ENCODE measurements around the gene RARRES2. TPM values are rescaled to one million over a fixed set of nuclear protein-coding genes. Genes with fewer than 3 reads are reported as not detected.

Gene RARRES2
- total and polyA plus RNA-seq, 8 donors, result 133 to 233 (median 172) TPM

DNA sequence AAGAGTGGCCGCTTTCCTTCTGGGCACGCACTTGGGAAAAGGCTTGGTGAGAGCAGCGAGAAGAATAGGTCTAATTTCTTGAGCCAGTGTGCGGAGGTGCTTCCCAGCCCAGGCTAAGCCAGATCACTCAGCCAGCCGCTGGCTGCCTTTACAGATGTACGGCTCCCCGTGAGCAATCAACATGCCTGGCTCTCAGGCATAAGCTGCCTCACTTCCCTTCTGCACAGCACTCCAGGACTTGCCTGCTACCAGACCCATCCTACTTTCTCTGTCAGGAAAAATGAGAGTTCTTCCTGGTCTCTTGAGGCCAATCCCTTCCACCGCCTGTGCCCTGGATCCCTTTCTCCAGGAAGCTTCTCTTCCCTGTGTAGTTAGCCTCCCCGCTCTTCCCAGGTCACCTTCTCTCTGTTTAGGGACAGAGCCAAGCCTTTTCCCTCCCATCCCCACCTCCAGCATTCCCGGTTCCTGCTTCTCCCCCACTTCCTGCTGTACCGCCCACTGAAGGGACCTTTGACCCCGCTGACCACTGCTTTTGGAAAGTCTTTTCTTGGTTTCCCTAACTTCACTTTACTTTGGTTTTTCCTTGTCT lies 17.0 kb downstream of the RARRES2 start:
- peaks cover 0 to 26% of the 10 kb centered on the region in 2 donors for H3K36me3 ChIP-seq
- H3K27me3 ChIP-seq, result peaks cover 0 to 14% of the 10 kb centered on the region in 2 donors
- H3K4me3 ChIP-seq, result peak overlapping the region in 1 of 2 donors; percentile 57
- H3K4me1 ChIP-seq, result peaks cover 27 to 43% of the 10 kb centered on the region in 2 donors
- peak; percentile 39 for ATAC-seq
- peak overlapping the region; percentile 94 to 95 for H3K27ac ChIP-seq
- DNase-seq, result no peak
- intact Hi-C loops (cut with DNase I), result no loop called here
- TF ChIP-seq, protein P1, sequence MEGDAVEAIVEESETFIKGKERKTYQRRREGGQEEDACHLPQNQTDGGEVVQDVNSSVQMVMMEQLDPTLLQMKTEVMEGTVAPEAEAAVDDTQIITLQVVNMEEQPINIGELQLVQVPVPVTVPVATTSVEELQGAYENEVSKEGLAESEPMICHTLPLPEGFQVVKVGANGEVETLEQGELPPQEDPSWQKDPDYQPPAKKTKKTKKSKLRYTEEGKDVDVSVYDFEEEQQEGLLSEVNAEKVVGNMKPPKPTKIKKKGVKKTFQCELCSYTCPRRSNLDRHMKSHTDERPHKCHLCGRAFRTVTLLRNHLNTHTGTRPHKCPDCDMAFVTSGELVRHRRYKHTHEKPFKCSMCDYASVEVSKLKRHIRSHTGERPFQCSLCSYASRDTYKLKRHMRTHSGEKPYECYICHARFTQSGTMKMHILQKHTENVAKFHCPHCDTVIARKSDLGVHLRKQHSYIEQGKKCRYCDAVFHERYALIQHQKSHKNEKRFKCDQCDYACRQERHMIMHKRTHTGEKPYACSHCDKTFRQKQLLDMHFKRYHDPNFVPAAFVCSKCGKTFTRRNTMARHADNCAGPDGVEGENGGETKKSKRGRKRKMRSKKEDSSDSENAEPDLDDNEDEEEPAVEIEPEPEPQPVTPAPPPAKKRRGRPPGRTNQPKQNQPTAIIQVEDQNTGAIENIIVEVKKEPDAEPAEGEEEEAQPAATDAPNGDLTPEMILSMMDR (IDR thresholded peaks at IDR 0.05), result no peak
- H3K9me3 ChIP-seq, result no peaks in the 10 kb centered on the region

DNA sequence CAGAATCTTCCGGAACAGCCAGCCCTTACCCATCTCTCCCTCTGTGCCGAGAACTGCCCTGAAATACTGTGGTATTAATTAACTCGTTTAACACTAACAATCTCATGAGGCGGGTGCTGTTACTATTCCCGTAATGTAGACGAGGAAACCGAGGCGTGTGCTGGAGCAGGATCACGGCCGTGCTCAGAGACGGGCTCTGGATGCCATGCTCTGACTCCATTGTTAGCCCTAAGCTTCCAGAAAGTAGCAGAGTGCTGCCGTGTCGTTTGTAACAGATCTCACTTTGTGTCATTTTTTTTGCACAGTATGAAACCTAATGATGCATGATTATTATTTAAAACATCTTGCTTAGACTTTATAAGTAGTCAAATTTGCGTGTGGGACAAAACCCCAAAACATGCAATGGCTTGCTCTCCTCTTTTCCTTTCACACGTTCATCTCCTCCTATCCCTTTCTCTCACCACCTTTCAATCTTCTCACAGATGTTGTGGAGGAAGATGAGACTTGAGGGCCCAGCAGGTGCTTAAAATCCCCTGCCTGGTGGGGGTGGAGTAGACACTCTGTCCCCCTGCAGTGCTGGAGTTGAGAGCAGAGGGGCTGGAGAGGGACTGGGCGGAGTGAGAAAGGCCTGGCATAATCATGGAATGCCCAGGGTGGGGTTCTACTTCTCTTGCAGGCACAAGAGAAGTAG lies 17.6 kb downstream of the RARRES2 start:
- Histone ChIP-seq H3K4me1 (peaks cover 27 to 43% of the 10 kb centered on the region in 2 donors), H3K27ac (peak overlapping the region; percentile 94 to 95), H3K27me3 (peaks cover 0 to 14% of the 10 kb centered on the region in 2 donors), H3K9me3 (no peaks in the 10 kb centered on the region), H3K36me3 (peaks cover 0 to 19% of the 10 kb centered on the region in 2 donors), H3K4me3 (peak overlapping the region; percentile 50 to 57)
- intact Hi-C loops (cut with DNase I), result no loop called here
- ATAC-seq (peak; percentile 32), DNase-seq (no peak)
- TF ChIP-seq, protein P1 (IDR thresholded peaks at IDR 0.05), result no peak

DNA sequence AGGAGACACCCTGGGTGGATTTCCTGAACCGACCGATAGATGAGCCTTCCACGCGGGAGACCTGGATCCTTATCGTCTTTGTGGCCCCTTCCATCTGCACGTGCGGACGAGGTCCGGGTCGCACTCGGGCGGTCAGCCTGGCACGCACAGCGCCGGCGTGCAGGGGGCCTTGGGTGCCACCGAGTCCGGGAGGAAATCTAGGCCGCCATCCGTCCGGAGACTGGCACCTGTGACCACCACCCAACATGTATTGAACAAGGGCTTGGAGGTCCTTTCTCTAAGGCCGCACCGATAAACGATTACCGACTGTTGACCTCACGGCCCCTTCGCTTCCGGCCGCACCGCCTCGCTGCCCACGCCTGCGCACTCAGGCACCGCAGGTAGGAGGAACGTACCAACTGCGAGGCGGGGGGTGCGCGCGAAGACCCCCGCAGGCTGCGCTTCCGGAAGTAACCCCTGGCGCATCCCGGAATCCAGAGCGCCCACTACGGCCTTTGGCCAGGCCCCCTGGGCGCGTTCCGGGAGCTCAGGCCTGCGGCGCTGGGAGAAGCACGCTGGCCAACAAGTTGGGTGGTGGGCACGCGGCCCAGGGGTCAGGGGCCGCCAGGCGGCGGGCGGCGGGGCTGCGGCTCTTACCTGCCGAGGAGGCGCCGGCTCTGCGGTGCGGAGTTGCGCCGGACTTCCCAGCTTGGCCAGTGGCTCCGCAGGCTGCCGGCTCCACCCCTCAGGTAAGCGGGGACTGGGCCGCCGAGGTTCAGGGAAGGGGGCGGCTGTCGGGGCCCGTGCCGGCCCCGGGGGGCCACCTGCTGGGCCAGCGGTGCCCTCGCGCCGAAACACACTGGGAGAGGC lies 18.4 kb downstream of the RARRES2 start, which contains the start of the genes ACTR3C and LRRC61:
Gene ACTR3C, minus strand, starts transcription at position 713 of the 849 bp plus-strand sequence. CDS start 28,249 bp downstream, outside the sequence.
Gene LRRC61, plus strand, starts transcription at position 523 of the 849 bp plus-strand sequence. CDS start 13,507 bp downstream, outside the sequence.
- intact Hi-C loops (cut with DNase I), result no loop called here
- Histone ChIP-seq H3K4me3 (peak within 1 kb of the TSS; percentile 50 to 57), H3K9me3 (no peaks in the 10 kb centered on the region), H3K36me3 (peaks cover 0 to 12% of the 10 kb centered on the region in 2 donors), H3K4me1 (peaks cover 27 to 43% of the 10 kb centered on the region in 2 donors), H3K27me3 (peaks cover 0 to 14% of the 10 kb centered on the region in 2 donors), H3K27ac (peak within 1 kb of the TSS; percentile 94 to 95)
- TF ChIP-seq, protein P1 (IDR thresholded peaks at IDR 0.05), result peak in 1 of 2 donors; percentile 33
- DNase-seq (peak; percentile 62 to 92 (median 72)), ATAC-seq (peak; percentile 86)

DNA sequence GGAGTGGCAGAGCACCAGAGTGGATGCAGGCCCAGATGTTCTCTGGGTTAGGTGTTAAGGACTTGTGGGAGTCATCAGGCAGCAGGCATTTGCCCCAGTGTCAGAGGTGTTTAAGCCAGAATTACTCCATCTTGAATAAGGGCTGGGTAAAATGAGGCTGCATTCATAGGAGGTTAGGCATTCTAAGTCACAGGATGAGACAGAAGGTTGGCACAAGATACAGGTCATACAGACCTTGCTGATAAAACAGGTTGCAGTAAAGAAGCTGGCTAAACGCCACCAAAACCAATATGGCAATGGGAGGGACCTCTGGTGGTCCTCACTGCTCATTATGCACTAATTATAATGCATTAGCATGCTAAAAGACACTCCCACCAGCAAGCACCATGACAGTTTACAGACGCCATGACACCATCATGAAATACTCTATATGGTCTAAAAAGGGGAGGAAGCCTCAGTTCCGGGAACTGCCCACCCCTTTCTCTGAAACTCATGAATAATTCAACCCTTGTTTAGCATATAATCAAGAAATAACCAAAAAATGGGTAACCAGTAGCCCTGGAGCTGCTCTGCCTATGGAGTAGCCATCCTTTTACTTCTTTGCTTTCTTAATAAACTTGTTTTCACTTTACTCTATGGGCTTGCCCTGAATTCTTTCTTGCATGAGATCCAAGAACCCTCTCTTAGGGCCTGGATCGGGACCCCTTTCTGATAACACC lies 19.2 kb downstream of the RARRES2 start:
- Histone ChIP-seq H3K27ac (peak overlapping the region; percentile 94 to 95), H3K9me3 (no peaks in the 10 kb centered on the region), H3K36me3 (peaks cover 0 to 5% of the 10 kb centered on the region in 2 donors), H3K4me1 (peaks cover 27 to 43% of the 10 kb centered on the region in 2 donors), H3K4me3 (peak overlapping the region; percentile 50 to 57), H3K27me3 (peaks cover 0 to 14% of the 10 kb centered on the region in 2 donors)
- intact Hi-C loops (cut with DNase I), result no loop called here
- ATAC-seq (no peak), DNase-seq (no peak)
- TF ChIP-seq, protein P1 (IDR thresholded peaks at IDR 0.05), result no peak
